Mesodermal cell (in vitro differentiated cells): ENCODE data around the gene PLXNB3.

Experiments used
- H3K27ac ChIP-seq: 2 replicates; pipeline ENCODE4 v1.7.0; 2013; ENCODE audit warnings: mild to moderate bottlenecking, low read depth, low read length, moderate library complexity; ENCODE audit not compliant: severe bottlenecking
- H3K36me3 ChIP-seq: 2 replicates; pipeline ENCODE4 v1.7.1; 2013; ENCODE audit warnings: mild to moderate bottlenecking, low read length, moderate library complexity; ENCODE audit not compliant: control insufficient read depth, insufficient read depth
- H3K4me1 ChIP-seq: one replicate; pipeline ENCODE4 v1.7.1; 2013; ENCODE audit warnings: mild to moderate bottlenecking, low read length; ENCODE audit not compliant: insufficient read depth, control insufficient read depth, poor library complexity, severe bottlenecking
- H3K4me3 ChIP-seq: 2 replicates; pipeline ENCODE4 v1.7.0; 2013; ENCODE audit warnings: low read length, control low read depth, mild to moderate bottlenecking; ENCODE audit not compliant: insufficient read depth, poor library complexity, severe bottlenecking; ENCODE audit errors: extremely low read depth
- H3K9me3 ChIP-seq: 2 replicates; pipeline ENCODE4 v1.7.1; 2013; ENCODE audit warnings: mild to moderate bottlenecking, low read length, moderate library complexity; ENCODE audit not compliant: control insufficient read depth
- WGBS, 2 experiments: methylation state at CpG; one replicate each; pipeline ENCODE4 v1.1.5; 2013; ENCODE audit warnings: missing lambda C conversion rate in 2 of 2; ENCODE audit not compliant: insufficient coverage in 2 of 2; 5-methylcytosine and 5-hydroxymethylcytosine counted together

PLXNB3 gene

GRCh38 chrX:153776120-153776599, 12.1 kb downstream of the PLXNB3 start:
- Histone ChIP-seq H3K4me1 (no peaks in the 10 kb centered on the region), H3K9me3 (no peaks in the 10 kb centered on the region), H3K36me3 (no peaks in the 10 kb centered on the region), H3K27ac (no peak overlapping the region), H3K4me3 (no peak overlapping the region)
- 100% methylated on average over 1 of the region's 20 CpGs; no CpG with 5 or more reads in 1 of the 2 experiments for WGBS, 2 experiments

GRCh38 chrX:153776611-153777045, 12.6 kb downstream of the PLXNB3 start:
- Histone ChIP-seq H3K27ac (no peak overlapping the region), H3K36me3 (no peaks in the 10 kb centered on the region), H3K4me1 (no peaks in the 10 kb centered on the region), H3K4me3 (no peak overlapping the region), H3K9me3 (no peaks in the 10 kb centered on the region)
- 100% methylated on average over 3 of the region's 22 CpGs for WGBS, 2 experiments

- Histone ChIP-seq H3K4me1 (no peaks in the 10 kb centered on the region), H3K27ac (no peak overlapping the region), H3K9me3 (no peaks in the 10 kb centered on the region), H3K4me3 (no peak overlapping the region), H3K36me3 (no peaks in the 10 kb centered on the region)
- 95 to 96% methylated on average over 8 to 19 of the region's 34 CpGs for WGBS, 2 experiments
Measured at GRCh38 chrX:153777261-153778090, 13.4 kb downstream of the PLXNB3 start.

- Histone ChIP-seq H3K27ac (no peak overlapping the region), H3K4me1 (no peaks in the 10 kb centered on the region), H3K9me3 (no peaks in the 10 kb centered on the region), H3K4me3 (no peak overlapping the region), H3K36me3 (no peaks in the 10 kb centered on the region)
- WGBS, 2 experiments = 80 to 91% methylated on average over 1 to 6 of the region's 17 CpGs
Measured at GRCh38 chrX:153778181-153778580, 14.1 kb downstream of the PLXNB3 start.

GRCh38 chrX:153778684-153779101, 14.6 kb downstream of the PLXNB3 start:
- 93 to 100% methylated on average over 2 to 8 of the region's 16 CpGs for WGBS, 2 experiments
- Histone ChIP-seq H3K27ac (no peak overlapping the region), H3K4me1 (no peaks in the 10 kb centered on the region), H3K4me3 (no peak overlapping the region), H3K36me3 (no peaks in the 10 kb centered on the region), H3K9me3 (no peaks in the 10 kb centered on the region)

- Histone ChIP-seq H3K27ac (no peak overlapping the region), H3K36me3 (no peaks in the 10 kb centered on the region), H3K4me1 (no peaks in the 10 kb centered on the region), H3K4me3 (no peak overlapping the region), H3K9me3 (no peaks in the 10 kb centered on the region)
- WGBS, 2 experiments = 95 to 100% methylated on average over 1 to 14 of the region's 18 CpGs
Measured at GRCh38 chrX:153779891-153780677, 16.0 kb downstream of the PLXNB3 start.

GRCh38 chrX:153780678-153781427, 16.8 kb downstream of the PLXNB3 start, which contains the start of gene SRPK3:
Gene SRPK3, plus strand, starts transcription at chrX:153781041. Its CDS starts 46 bp downstream, at chrX:153781087.
- 82 to 93% methylated on average over 18 to 25 of the region's 52 CpGs for WGBS, 2 experiments

GRCh38 chrX:153781428-153782047, 17.5 kb downstream of the PLXNB3 start:
- no peaks in the 10 kb centered on the region for H3K9me3 ChIP-seq
- no peaks in the 10 kb centered on the region for H3K4me1 ChIP-seq
- H3K36me3 ChIP-seq = no peaks in the 10 kb centered on the region
- no peak overlapping the region for H3K4me3 ChIP-seq
- WGBS, 2 experiments = 88 to 97% methylated on average over 4 to 9 of the region's 24 CpGs
- H3K27ac ChIP-seq = no peak overlapping the region

More at GRCh38 chrX:153780678-153781427, 16.8 kb downstream of the PLXNB3 start, which contains the start of gene SRPK3:
- Histone ChIP-seq H3K4me1 (no peaks in the 10 kb centered on the region), H3K36me3 (no peaks in the 10 kb centered on the region), H3K4me3 (no peak within 1 kb of the TSS), H3K27ac (no peak within 1 kb of the TSS), H3K9me3 (no peaks in the 10 kb centered on the region)

- Histone ChIP-seq H3K27ac (no peak overlapping the region), H3K36me3 (peaks cover 4% of the 10 kb centered on the region), H3K4me1 (no peaks in the 10 kb centered on the region), H3K9me3 (no peaks in the 10 kb centered on the region), H3K4me3 (no peak overlapping the region)
- WGBS, 2 experiments = 88 to 92% methylated on average over 2 to 3 of the region's 11 CpGs
Measured at GRCh38 chrX:153782313-153782712, 18.3 kb downstream of the PLXNB3 start.

GRCh38 chrX:153782871-153783270, 18.8 kb downstream of the PLXNB3 start:
- H3K4me1 ChIP-seq = no peaks in the 10 kb centered on the region
- H3K4me3 ChIP-seq = no peak overlapping the region
- 97% methylated on average over 5 of the region's 14 CpGs; no CpG with 5 or more reads in 1 of the 2 experiments for WGBS, 2 experiments
- H3K36me3 ChIP-seq = peaks cover 9% of the 10 kb centered on the region
- H3K27ac ChIP-seq = no peak overlapping the region
- H3K9me3 ChIP-seq = no peaks in the 10 kb centered on the region
